ENCODE data around the gene TBPL2. TPM values are rescaled to one million over a fixed set of nuclear protein-coding genes. Genes with fewer than 3 reads are reported as not detected.
"Not testable (repeated sequence)": the region's sequence is repeated elsewhere in the genome, so short reads cannot be mapped to it uniquely, and the experiment has no call there.

The TBPL2 gene
- total and polyA plus RNA-seq, 2 of the 13 experiments (the other 11 are each of a cell fraction or from before 2014, with no cell fraction given), result not detected

DNA sequence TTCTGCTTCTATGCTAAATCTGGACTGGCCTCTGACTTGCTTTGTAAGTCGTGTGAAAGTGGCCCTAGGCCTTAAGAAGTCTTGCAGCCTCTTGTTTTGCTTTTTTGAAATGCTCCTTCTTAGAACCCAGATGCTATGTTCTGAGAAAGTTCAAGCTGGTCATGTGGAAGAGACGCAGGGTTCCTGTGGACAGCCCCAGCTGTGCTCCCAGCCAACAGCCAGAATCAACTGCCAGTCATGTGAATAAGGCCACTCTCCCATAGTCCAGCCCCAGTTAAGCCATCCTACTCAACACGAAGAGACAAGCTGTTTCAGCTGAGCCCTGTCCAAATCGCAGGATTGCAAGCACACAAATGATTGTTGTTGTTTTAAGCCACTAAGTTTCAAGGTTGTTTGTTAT lies 37.3 kb upstream of the TBPL2 start:
- ATAC-seq (no peak), FAIRE-seq (no peak), DNase-seq (ENCODE audit: low spot score) (no peak)
- H2AFZ ChIP-seq (ENCODE audit: low read length), result no peak overlapping the region
- no peaks in the 10 kb centered on the region for H3K36me3 ChIP-seq (replicated peaks in 1 of 2; ENCODE audit: control insufficient read depth in 1 of 2, insufficient read depth in 2 of 2, low read length in 2 of 2)
- H3K9me3 ChIP-seq (ENCODE audit: low read length), result no peaks in the 10 kb centered on the region
- BruUV-seq (replicated peaks), result no TSS peak
- no peaks in the 10 kb centered on the region for H3K4me1 ChIP-seq (ENCODE audit: insufficient read depth, low read length)
- TF ChIP-seq KAT8 (CRISPR knock-in tag; IDR thresholded peaks at IDR 0.05), result no peak
- no peak for TF ChIP-seq NBN (conservative IDR thresholded peaks at IDR 0.05)
- TF ChIP-seq SRSF9 (IDR thresholded peaks at IDR 0.05; ENCODE audit: borderline replicate concordance, insufficient read depth, low read depth, low read length, poor library complexity, severe bottlenecking), result no peak
- TF ChIP-seq ZNF20 (CRISPR knock-in tag; IDR thresholded peaks at IDR 0.05), result no peak
- no peak for TF ChIP-seq ZNF746 (CRISPR knock-in tag; IDR thresholded peaks at IDR 0.05)
- no peak for TF ChIP-seq CCDC6 (CRISPR knock-in tag; IDR thresholded peaks at IDR 0.05)
- no peak for TF ChIP-seq SP2 (CRISPR knock-in tag; IDR thresholded peaks at IDR 0.05)
- no peak for TF ChIP-seq ZNF775 (CRISPR knock-in tag; IDR thresholded peaks at IDR 0.05; ENCODE audit: borderline replicate concordance)
- TF ChIP-seq MAFK (conservative IDR thresholded peaks at IDR 0.05 in 1 of 2, IDR thresholded peaks at IDR 0.05 in 1 of 2; ENCODE audit: low read length in 2 of 2), result no peak
- WGBS (ENCODE audit: low lambda C conversion rate), result 17% methylated on average over 4 of the region's 4 CpGs
- POLR2A ChIA-PET, result no interaction called here
- H3K27ac ChIP-seq (ENCODE audit: extremely low read length, insufficient read depth, low read length), result no peak overlapping the region
- in situ Hi-C loops (cut with HindIII; ENCODE audit: extremely low pct_ligation_motif_present, low pct_unique_long_range_greater_than_20kb) (no loop called here), intact Hi-C loops (cut with micrococcal nuclease; ENCODE audit: unreplicated experiment) (no loop called here)
- CTCF ChIA-PET (ENCODE audit: low intra/inter-chr PET ratio, low total read pairs), result no interaction called here
- no peak overlapping the region for H3K9ac ChIP-seq (ENCODE audit: insufficient read depth, low read depth, low read length)
- no peaks in the 10 kb centered on the region for H3K27me3 ChIP-seq (ENCODE audit: control insufficient read depth in 1 of 2, insufficient read depth in 2 of 2, low read length in 2 of 2)
- no peaks in the 10 kb centered on the region for H3K79me2 ChIP-seq (ENCODE audit: insufficient read depth, low read length)
- no peak overlapping the region for H3K4me2 ChIP-seq (ENCODE audit: low read depth, low read length)
- H4K20me1 ChIP-seq (ENCODE audit: insufficient read depth, low read length), result no peaks in the 10 kb centered on the region
- H3K4me3 ChIP-seq (replicated peaks in 1 of 3; ENCODE audit: insufficient read depth in 1 of 3, low read depth in 2 of 3, low read length in 3 of 3), result no peak overlapping the region

DNA sequence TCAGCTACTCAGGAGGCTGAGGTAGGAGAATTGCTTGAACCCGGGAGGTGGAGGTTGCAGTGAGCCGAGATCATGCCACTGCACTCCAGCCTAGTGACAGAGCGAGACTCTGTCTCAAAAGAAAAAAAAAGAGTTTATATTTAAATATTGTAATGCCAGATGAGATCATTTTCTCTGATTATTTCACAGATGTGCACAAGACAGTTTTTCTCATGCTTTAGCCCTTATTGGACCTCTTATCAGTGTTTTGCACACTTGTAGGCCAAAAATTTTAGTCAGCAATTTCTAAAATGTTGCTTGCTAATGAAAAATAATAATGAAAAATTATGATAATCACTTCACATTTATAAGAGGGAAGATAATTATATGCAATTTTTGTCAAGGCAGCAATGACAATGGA lies 36.0 kb upstream of the TBPL2 start:
- intact Hi-C loops (cut with micrococcal nuclease; ENCODE audit: unreplicated experiment); in situ Hi-C loops (cut with HindIII; ENCODE audit: extremely low pct_ligation_motif_present, low pct_unique_long_range_greater_than_20kb); H3K36me3 ChIP-seq (replicated peaks in 1 of 2; ENCODE audit: control insufficient read depth in 1 of 2, insufficient read depth in 2 of 2, low read length in 2 of 2); H3K27ac ChIP-seq (ENCODE audit: extremely low read length, insufficient read depth, low read length); BruUV-seq (replicated peaks); H3K9me3 ChIP-seq (ENCODE audit: low read length); DNase-seq (ENCODE audit: low spot score); H2AFZ ChIP-seq (ENCODE audit: low read length); H3K27me3 ChIP-seq (ENCODE audit: control insufficient read depth in 1 of 2, insufficient read depth in 2 of 2, low read length in 2 of 2); ATAC-seq; H4K20me1 ChIP-seq (ENCODE audit: insufficient read depth, low read length); H3K79me2 ChIP-seq (ENCODE audit: insufficient read depth, low read length); POLR2A ChIA-PET; H3K4me1 ChIP-seq (ENCODE audit: insufficient read depth, low read length); H3K4me3 ChIP-seq (replicated peaks in 1 of 3; ENCODE audit: insufficient read depth in 1 of 3, low read depth in 2 of 3, low read length in 3 of 3); FAIRE-seq; CTCF ChIA-PET (ENCODE audit: low intra/inter-chr PET ratio, low total read pairs); H3K4me2 ChIP-seq (ENCODE audit: low read depth, low read length); H3K9ac ChIP-seq (ENCODE audit: insufficient read depth, low read depth, low read length): not testable (repeated sequence)
- TF ChIP-seq MAFK (conservative IDR thresholded peaks at IDR 0.05 in 1 of 2, IDR thresholded peaks at IDR 0.05 in 1 of 2; ENCODE audit: low read length in 2 of 2), result peak in 1 of 2 experiments; percentile 26; a peak in 1 of 4 replicates
- TF ChIP-seq MAFF (IDR thresholded peaks at IDR 0.05; ENCODE audit: low read depth, low read length), result 0 out of 2 replicates have a peak, but pooled peaks have one; percentile 24
- 51% methylated on average over 3 of the region's 3 CpGs for WGBS (ENCODE audit: low lambda C conversion rate)

All from HepG2 (cell line).